ENCODE results near the gene ZFHX2.
A peak's percentile ranks its signal among the peaks of the same experiment; 100 is the strongest.
"Not testable (repeated sequence)": the region's sequence is repeated elsewhere in the genome, so short reads cannot be mapped to it uniquely, and the experiment has no call there.

Gene ZFHX2

DNA sequence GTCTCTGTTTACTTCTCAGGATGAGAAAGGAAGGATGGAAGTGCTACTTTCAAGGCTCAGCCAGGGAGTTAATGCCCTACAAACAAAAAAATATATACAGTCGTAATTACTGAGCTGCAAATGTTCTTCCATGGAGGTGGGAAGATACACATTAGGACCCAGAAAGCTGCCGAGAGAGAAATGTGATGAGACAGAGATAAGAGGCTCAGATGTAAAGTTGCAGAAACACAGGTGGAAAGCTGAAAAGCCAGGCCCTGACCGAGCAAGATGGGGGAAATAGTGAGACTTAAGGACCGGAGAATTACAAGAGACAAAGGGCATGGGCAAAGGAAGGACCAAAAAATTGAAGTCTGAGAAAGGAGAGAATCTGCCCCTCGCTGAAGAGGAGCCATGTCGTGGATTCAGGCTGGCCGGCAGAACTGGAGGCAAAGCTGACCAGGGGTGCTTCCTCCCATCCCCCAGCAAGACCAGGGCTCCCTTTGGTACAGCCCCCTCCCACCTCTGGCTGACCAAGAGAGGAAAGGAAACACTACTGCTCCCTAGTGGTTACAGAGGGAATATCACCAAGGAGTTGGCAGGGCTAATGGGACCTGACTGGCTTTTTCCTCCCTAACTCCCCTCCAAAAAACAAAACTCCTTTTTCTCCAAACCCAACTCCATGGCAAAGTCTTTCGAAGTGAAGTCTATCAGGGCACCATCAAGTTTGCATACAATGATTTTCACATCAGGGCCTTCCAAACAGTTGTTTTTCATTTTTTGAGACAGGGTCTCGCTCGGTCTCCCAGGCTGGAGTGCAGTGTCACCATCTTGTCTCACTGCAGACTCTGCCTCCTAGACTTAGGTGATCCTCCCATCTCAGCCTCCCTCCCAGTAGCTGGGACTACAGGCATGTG, 12.1 kb downstream of the ZFHX2 start:
- peak; percentile 49 for DNase-seq

DNA sequence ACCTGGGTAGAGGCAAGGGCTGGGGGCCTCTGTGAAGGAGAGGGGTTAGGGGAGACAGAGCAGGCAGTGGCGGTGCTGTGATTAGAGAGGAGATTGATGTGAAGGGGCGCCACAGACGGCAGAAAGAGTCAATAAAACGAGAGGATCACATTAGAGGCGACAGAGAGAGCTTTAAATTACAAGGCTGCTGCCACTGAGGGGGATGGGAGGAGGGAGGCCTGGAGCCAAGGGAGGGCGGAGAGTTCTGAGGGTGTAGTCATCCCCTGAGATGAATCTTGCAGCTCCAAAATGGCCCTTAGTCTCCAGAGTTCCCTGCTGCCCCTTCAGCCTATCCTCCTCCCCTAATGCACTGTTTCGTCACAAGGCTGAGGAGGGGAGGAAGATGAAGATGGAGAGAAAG, 12.8 kb downstream of the ZFHX2 start:
- peak; percentile 53 for DNase-seq

DNA sequence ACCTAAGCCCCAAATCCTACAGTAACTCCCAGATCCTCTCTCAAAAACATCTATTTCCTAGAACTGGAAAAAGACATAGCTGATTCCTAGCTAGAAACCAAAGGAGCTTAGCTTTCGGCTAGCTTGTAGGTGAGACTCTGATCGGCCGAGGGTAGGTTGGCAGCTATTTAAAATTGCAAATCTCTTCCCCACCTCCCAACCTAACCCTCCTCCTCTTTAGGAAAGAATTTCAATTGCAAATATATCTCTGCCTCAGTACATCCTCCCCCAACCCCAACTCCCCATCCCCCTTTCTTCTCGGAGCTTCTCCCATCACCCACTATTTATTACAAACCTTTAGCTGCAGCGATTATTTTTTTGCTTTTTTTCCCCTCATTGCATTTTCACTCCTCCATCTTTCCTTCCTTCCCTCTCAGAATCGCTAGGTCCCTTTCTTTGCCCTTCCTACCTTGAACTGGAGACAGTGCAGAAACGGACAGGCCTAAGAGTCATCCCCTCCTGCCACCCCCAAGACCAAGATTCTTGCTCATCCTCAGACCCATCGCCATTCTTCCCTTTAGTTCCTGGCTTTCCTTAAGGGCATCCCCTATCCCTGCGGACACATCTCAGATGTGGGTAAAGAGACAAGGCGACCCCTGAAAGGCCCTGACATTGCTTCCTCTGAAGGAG, 13.4 kb downstream of the ZFHX2 start:
- no peak for DNase-seq

GRCh38 chr14:23537351-23538049, 14.1 kb downstream of the ZFHX2 start:
- DNase-seq: peak; percentile 17

DNA sequence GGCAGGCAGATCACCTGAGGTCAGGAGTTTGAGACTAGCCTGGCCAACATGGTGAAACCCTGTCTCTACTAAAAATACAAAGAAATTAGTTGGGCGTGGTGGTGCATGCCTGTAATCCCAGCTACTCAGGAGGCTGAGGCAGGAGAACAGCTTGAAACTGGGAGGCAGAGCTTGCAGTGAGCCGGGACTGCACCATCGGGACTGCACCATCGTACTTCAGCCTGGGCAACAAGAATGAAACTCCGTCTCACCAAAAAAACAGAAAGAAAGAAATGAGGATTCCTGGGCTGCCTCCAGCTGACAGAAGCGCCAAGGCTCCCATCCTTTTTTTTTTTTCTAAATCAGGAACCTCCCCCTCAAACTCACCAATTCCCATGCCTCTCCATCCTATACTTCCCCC, 14.7 kb downstream of the ZFHX2 start:
- DNase-seq: not testable (repeated sequence)

GRCh38 chr14:23536494-23536893, 15.1 kb downstream of the ZFHX2 start:
- no peak for DNase-seq

DNA sequence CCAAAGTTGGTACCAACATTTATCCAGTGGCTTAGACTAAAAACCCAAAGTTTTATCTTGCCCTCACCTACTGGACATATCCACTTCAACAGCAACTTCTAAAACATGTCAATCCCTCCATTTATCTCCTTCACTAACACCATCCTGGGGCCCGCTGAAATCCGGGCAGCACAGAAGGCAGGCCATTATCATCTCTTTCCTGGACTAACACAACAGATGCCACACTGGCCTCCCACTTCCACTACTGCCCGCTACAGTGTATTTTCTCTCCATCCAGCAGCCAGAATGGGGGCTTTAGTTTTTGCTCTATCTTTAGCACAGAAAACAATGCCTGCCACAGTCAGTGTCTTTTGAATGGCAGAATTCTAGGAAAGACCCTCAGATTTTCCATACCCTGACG, 15.6 kb downstream of the ZFHX2 start:
- no peak for DNase-seq

DNA sequence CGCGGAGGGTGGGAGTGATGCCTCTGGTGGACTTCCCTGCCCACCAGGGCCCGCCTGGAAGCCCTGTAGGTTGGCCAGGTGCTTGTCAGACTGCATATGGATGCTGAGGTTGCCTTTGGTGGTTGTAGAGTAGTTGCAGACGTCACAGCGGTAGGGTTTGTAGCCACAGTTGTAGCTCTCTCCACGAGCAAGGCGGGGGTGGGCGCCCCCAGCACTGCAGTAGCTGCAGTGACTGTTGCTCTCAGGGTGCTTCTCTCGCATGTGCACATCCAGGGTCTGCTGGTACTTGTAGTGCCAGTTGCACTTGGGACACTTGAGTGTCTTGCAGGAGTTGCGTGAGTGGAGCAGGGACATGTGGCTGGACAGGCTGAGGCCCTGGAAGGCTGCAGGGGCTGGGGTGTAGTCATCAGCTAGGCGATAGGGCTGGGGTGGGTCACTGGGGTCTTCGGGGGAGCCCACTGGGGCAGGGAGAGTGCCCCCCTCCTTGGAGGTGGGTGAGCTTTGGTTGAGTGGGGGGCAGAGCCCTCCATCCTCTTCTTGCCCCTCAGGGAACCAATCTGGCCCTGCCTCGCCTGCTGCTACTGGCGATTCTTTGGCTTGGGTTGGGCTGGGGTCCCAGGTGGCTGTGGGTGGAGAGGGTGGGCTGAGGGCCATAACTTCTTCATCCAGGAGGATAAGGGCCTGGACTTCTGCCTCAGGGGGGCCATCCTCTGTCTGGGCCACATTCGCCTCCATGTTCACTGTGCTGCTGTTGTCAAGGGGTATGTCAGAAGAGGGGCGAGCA, 17.7 kb downstream of the ZFHX2 start:
- no peak for DNase-seq

- DNase-seq: no peak
Measured at GRCh38 chr14:23532658-23533057, 18.9 kb downstream of the ZFHX2 start.

DNA sequence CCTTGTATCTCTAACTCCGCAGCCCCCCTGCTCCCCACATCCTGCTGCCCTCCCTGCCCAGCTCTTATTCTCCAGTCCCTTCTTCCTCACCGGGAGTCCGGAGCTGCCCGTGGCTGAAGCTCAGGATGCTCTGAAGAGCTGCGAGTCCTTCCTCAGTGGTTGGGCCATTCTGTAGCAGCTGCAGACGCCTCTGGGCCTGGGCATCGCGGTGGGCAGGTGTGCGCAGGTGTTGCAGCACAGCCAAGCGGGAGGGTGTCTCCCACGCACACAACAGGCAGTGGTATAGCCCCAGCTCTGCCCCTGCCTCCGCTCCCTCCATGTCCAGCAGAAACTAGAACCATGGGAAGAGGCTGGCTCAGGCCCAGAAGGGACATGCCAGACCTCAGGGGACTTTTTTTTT, 20.2 kb downstream of the ZFHX2 start:
- DNase-seq: no peak

DNA sequence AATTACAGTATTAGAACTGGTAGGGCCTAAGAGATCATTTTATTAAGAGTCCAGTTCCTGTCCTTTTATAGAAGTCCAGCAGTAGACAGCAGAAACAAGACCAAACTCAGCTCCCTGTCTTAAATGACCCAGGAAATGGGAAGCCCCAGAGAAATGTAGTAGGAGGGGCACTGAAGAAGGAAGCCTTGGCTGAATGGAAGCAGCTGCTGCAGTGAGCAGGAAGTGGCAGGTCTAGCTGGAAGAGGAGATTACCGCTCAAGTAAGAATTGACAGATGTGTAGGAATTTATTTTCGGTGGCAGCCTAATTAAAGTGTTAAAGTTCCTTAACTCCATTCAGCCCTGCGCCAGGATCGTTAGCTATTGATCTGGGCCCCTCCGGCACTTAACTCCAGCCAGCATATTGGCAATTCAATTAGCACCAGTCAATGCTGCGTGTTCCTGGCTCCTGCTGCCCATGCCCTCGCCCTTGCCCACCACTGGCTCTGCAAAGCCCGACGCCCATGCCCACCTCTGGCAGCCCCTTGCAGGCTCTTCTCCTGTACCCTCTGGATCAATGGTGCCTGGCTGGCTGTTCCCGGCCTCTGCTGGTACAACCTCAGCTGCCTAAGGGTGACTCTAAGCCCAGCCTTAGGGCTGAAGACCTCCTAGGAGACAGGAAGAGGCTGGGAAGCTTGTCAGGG, 21.1 kb downstream of the ZFHX2 start:
- no peak for DNase-seq

- DNase-seq: no peak
Measured at GRCh38 chr14:23529016-23529415, 22.5 kb downstream of the ZFHX2 start.

GRCh38 chr14:23528555-23528954, 23.0 kb downstream of the ZFHX2 start:
- no peak for DNase-seq

DNA sequence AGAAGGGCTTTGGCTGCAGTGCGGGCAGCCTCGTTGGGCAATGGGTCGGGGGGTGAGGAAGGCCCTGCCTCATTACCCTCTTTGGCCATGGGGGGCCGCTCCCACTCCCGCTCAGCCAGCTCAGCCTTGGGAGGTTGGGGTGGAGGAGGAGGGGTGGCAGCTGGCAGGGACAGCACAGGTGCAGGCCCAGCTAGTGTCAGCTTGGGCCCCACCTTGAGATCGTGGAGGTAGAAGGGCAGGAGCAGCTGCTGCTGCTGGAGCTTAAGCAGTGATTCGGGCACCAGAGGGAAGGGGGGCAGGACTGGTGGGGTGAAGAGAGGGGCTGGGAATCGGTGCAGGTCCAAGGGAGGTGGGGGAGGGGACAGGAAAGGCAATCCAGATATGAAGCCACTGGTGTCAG, 26.0 kb downstream of the ZFHX2 start:
- peak; percentile 78 for DNase-seq

- DNase-seq: no peak
Measured at GRCh38 chr14:23524954-23525353, 26.6 kb downstream of the ZFHX2 start.

DNA sequence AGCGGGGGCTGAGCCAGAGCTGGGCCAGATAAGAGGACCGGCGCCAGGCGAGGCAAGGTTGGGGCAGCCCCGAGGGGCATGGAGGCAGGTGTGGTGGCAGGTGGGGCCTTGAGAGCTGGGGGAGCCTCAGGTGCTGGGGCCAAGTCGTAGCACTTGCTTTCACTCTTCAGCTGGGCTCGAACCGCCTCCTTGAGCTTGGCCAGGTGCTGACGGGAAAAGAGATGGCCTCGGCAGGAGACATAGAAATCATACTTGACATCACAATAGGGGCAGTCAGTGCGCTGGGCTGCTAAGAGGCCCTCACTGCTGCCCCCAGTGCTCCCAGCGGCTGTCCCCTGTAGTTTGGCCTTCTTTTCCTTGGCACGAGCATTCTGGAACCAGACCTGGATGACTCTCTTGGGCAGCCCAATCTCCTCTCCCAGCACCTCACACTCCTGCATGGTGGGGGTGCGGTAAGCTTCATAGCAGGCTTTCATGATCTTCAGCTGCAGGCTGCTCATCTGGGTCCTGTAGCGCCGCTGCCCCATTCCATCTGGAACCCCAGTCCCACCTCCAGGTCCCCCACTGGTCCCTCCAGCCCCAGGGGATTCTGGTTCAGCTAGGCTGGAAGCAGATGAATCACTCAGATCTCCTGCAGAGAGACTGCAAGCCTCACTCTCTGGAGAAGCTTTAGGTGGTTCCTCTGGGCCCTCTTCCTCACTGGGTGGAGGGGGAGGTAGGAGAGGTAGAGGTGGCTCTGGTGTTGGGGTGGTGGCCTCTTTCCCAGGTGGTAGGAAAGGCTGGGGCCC, 28.1 kb downstream of the ZFHX2 start:
- DNase-seq: no peak

GRCh38 chr14:23522643-23523198, 28.8 kb downstream of the ZFHX2 start:
- DNase-seq: no peak

DNA sequence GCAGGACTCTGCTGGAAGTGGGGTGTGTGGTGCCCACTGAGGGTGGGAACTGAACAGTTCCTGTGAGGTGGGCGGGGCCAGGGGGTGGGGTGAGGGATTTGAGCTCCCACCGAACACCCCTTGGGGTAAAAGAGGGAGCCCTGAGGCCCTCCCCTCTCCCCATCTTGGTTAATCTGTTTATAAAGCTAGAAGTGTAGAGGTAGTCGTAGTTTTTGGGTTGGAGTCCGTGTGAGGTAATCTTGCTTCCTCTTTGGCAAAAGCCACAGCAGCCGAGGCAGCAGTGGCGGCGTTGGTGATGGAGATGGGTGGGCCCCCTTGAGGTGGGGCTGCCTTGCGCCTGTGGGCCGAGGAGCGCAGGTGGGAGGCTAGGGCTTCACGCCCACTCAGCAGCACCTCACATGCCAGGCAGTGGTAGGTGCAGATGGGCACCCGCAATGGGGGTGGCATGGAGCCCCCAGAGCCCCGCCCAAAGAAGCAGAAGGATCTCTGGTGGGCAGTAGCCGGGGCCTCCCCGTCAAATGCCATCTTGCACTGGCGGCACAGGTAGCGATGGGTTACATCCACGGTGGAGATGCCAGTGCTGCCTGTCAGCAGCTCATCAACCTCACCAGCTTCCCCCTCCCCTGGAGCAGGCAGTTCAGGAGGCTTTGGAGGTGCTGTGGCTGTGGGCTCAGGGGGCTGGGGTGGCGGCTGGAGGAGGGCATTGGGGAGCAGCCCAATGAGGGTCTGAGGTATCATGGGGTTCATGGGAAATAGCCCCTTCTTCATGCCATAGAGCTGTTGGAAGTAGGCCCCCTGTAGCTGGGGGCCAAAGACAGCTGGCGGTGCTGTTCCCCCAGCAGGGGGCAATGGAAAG, 29.6 kb downstream of the ZFHX2 start:
- no peak for DNase-seq

- no peak for DNase-seq
Measured at GRCh38 chr14:23520899-23521533, 30.5 kb downstream of the ZFHX2 start.

- DNase-seq: no peak
Measured at GRCh38 chr14:23518709-23519108, 32.9 kb downstream of the ZFHX2 start.
